Mucosa of descending colon (tissue), 3 donors: ENCODE measurements around the gene MOB3B. TPM values are rescaled to one million over a fixed set of nuclear protein-coding genes. Genes with fewer than 3 reads are reported as not detected.

Experiments
- ATAC-seq: fragments of 200-7000 bp; cut with Tn5 transposase; one replicate; pipeline ENCODE4 v1.9.1; 2020; ENCODE audit warnings: mild to moderate bottlenecking, moderate library complexity
- DNase-seq, 3 donors: peaks; one replicate each; pipeline ENCODE4 v3.0.0-alpha.2; 2020
- H3K36me3 ChIP-seq: fragments of 200-600 bp; one replicate; pipeline ENCODE4 v1.8.0; 2021; ENCODE audit warnings: low read depth, mild to moderate bottlenecking
- H3K4me1 ChIP-seq: fragments of 200-600 bp; one replicate; pipeline ENCODE4 v1.8.0; 2021; ENCODE audit warnings: low read depth, mild to moderate bottlenecking
- H3K4me3 ChIP-seq: fragments of 200-600 bp; one replicate; pipeline ENCODE4 v1.8.0; 2021; ENCODE audit warnings: mild to moderate bottlenecking
- H3K9me3 ChIP-seq: fragments of 200-600 bp; one replicate; pipeline ENCODE4 v1.8.0; 2021; ENCODE audit warnings: mild to moderate bottlenecking
- intact Hi-C, 2 donors: fragments of 100-400 bp; cut with DNase I in 1 of 2; cut with micrococcal nuclease in 1 of 2; formaldehyde crosslinking; loops; one replicate each; pipeline versions ENCODE4 v1.11.0 to v1.11.1; 2022; cut with DNase I, micrococcal nuclease
- total RNA-seq, 3 donors: library from RNA; stranded (reverse); fragmentation: NEBNext Ultra II Directional in 2 of 3; extraction: Animal tissue kit (Norgen Biotek cat#: 25700) in 2 of 3; gene quantifications; one replicate each; pipeline versions ENCODE4 v1.2.1 to v1.2.4, GENCODE V29; 2021 to 2023
- TF ChIP-seq, protein P1 (sequence below): fragments of 200-600 bp; IDR thresholded peaks from one replicate; pipeline ENCODE4 v1.8.0; 2022; ENCODE audit warnings: antibody characterized with exemption, mild to moderate bottlenecking
- donor health status: DM: no; HTN: no; CAD: no; lungs with moderate emphysema.
- donor health status: DM: no; HTN: no; CAD: no.
- donor health status: DM: no; HTN: yes; CAD: no.

The MOB3B gene
- total RNA-seq, 3 donors from 2014 or later, result 34.6 to 57.5 (median 41.7) TPM

DNA sequence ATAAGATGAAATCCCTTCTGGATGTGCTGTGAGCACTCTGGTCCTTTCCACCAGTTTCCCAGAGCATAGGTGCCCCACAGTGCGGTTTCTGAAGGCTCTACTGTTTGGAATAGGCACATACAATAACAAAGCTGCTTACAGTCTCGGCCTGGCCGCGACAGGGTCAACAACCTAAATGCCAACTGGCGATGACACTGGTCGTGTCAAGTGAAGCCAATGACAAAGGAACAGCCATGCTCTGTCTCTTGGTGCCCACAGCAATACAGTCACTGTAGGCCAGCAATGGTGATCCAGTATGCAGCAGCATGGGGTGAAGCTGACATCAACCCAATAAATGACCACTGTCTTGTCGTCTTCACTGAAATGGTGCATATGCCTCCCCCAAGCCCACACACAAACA is 184.8 kb downstream of the MOB3B start:
- intact Hi-C loops, result no loop called here
- Histone ChIP-seq H3K4me1 (peaks cover 3% of the 10 kb centered on the region), H3K36me3 (no peaks in the 10 kb centered on the region), H3K9me3 (no peaks in the 10 kb centered on the region), H3K4me3 (no peak overlapping the region)
- DNase-seq (no peak), ATAC-seq (no peak)
- TF ChIP-seq, protein P1, sequence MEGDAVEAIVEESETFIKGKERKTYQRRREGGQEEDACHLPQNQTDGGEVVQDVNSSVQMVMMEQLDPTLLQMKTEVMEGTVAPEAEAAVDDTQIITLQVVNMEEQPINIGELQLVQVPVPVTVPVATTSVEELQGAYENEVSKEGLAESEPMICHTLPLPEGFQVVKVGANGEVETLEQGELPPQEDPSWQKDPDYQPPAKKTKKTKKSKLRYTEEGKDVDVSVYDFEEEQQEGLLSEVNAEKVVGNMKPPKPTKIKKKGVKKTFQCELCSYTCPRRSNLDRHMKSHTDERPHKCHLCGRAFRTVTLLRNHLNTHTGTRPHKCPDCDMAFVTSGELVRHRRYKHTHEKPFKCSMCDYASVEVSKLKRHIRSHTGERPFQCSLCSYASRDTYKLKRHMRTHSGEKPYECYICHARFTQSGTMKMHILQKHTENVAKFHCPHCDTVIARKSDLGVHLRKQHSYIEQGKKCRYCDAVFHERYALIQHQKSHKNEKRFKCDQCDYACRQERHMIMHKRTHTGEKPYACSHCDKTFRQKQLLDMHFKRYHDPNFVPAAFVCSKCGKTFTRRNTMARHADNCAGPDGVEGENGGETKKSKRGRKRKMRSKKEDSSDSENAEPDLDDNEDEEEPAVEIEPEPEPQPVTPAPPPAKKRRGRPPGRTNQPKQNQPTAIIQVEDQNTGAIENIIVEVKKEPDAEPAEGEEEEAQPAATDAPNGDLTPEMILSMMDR, result no peak

DNA sequence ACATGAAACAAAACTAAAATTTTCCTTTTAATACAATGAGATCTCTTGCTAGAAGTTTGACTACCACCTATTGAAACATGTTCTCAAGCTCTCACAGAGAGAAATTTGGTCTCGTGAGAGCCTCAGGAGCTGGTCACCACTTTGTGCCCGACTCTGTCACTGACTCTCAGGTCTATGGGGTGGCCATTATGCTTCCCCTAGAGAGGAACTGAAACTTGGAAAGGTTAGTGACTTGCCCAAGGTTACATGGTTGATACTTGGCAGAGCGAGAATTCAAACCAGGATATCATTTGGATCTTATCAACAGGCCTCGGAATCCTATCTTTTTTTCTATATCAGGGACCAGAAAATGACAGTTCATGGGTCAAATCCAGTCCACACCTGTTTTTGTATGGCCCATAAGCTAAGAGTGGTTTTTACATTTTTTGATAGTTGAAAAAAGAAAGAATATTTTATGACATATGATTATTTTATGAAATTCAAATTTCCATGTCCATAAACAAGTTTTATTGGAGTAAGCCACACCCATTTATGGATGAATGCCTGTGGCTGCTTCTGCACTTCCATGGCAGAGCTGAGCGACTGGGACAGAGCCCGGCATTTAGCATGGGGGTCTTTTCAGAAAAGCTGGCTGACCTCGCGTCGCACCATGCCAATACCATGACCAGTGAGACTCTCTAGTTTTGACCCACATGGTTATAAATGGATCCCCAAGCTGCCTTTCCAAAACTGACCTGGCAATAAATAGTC is 187.9 kb downstream of the MOB3B start:
- Histone ChIP-seq H3K36me3 (no peaks in the 10 kb centered on the region), H3K9me3 (no peaks in the 10 kb centered on the region), H3K4me3 (no peak overlapping the region), H3K4me1 (peaks cover 20% of the 10 kb centered on the region)
- intact Hi-C loops, result no loop called here
- DNase-seq (peak in 2 of 3 donors; percentile 48 to 57), ATAC-seq (peak; percentile 30)
- TF ChIP-seq, protein P1, result no peak

DNA sequence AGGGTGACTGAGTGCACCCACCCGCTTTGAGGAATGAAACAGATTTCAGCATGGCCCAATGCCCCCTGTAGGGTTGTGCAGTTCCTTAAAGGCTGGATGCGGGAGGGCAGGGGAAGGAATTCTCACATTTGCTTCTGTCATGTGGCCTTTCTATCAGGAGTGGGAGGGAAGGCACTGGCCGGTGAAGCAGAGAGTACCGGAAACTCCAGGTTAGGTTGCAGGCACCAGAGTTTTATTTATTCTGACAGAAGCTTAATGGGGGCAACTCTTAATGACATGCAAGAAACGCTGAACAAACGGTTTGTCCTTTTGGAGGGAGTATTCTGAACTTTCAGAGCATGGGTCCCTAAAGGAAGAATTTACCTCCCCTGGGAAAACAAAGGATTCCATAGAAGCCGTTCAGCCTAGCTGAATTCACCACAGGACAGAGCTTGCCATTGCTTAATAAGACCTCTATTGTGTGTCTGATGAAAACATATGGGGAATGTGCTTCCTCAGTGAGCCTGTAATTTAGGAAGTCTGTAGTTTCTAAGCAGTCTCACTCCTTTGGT is 188.6 kb downstream of the MOB3B start:
- H3K4me3 ChIP-seq, result no peak overlapping the region
- H3K4me1 ChIP-seq, result peaks cover 20% of the 10 kb centered on the region
- intact Hi-C loops, result no loop called here
- no peaks in the 10 kb centered on the region for H3K36me3 ChIP-seq
- DNase-seq (no peak), ATAC-seq (no peak)
- no peaks in the 10 kb centered on the region for H3K9me3 ChIP-seq
- TF ChIP-seq, protein P1, result no peak

DNA sequence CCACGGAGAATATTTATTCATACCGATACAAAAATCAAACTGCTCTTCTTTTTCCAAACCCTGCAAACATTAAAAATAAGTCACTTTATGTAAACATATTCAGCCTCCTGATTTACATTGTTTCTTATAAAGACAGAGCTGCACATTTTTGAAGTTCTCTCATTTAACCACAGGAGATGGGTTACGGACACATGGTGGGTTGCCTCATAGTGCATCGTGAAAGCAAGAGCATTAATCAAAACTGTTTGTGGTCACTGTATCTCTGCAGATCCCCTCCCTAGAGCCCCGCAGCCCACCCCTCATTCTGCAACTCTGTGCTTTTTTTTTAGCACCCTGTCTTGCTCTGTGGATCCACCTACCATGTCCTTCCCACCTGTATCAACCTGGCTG is 189.3 kb downstream of the MOB3B start:
- Histone ChIP-seq H3K9me3 (no peaks in the 10 kb centered on the region), H3K4me3 (no peak overlapping the region), H3K36me3 (no peaks in the 10 kb centered on the region), H3K4me1 (peaks cover 20% of the 10 kb centered on the region)
- intact Hi-C loops, result no loop called here
- DNase-seq (no peak), ATAC-seq (no peak)
- TF ChIP-seq, protein P1, result no peak

DNA sequence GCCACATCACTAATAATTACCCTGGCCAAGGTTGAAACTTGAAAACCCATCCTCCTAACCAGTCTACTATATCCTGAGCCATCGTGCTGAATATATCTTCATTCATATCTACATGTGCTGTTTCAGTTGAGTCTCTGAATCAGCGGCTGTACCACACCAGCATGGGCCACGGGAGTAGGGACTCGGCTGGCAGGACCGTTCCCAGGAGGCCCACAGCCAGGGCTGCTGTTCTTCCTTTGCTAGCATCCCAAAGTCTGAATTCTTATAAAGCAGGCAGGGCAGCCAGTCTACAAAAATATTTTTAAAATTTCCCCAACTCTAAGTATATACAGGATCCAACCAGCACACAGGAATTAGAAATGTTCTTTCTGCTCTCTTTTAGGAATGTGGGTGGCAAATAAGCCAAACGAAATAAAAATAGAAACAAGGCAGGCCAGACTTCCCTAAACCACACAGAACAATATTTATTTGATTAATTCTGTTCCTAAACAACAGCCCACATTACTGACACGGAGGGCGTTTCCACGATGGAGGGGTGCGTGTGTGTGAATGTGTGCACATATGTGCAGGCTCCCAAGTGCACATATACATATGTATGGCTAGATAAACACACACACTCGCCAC is 189.8 kb downstream of the MOB3B start:
- H3K9me3 ChIP-seq, result no peaks in the 10 kb centered on the region
- TF ChIP-seq, protein P1, result no peak
- DNase-seq (no peak), ATAC-seq (no peak)
- peaks cover 20% of the 10 kb centered on the region for H3K4me1 ChIP-seq
- H3K4me3 ChIP-seq, result no peak overlapping the region
- H3K36me3 ChIP-seq, result no peaks in the 10 kb centered on the region
- intact Hi-C loops, result loop anchor here (5.0 to 10.0 kb wide), 2 partner anchors 38 to 55 kb away; no protein-coding TSS in a partner anchor
